ENCODE data around the gene KIDINS220. TPM values are rescaled to one million over a fixed set of nuclear protein-coding genes. Genes with fewer than 3 reads are reported as not detected.
A peak's percentile ranks its signal among the peaks of the same experiment; 100 is the strongest.

Gene KIDINS220
- total and polyA plus RNA-seq, 9 of the 15 experiments (the other 6 are each of a cell fraction or from before 2014, with no cell fraction given), result 15.2 to 48.0 (median 34.4) TPM

DNA sequence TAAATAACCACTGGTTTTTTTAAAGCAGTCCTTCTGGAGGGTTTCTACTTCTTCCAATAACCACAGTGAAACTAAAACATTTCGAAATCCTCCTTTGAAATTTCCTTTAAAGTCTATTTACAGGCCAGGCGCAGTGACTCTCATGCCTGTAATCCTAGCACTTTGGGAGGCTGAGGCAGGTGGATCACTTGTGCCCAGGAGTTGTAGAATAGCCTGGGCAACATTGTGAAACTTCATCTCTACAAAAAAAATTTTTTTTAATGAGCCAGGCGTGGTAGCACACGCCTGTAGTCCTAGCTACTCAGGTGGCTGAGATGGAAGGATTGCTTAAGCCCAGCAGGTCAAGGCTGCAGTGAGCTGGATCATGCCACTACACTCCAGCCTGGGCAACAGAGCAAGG lies 15.2 kb downstream of the KIDINS220 start (continued):
- TF ChIP-seq, protein P1, sequence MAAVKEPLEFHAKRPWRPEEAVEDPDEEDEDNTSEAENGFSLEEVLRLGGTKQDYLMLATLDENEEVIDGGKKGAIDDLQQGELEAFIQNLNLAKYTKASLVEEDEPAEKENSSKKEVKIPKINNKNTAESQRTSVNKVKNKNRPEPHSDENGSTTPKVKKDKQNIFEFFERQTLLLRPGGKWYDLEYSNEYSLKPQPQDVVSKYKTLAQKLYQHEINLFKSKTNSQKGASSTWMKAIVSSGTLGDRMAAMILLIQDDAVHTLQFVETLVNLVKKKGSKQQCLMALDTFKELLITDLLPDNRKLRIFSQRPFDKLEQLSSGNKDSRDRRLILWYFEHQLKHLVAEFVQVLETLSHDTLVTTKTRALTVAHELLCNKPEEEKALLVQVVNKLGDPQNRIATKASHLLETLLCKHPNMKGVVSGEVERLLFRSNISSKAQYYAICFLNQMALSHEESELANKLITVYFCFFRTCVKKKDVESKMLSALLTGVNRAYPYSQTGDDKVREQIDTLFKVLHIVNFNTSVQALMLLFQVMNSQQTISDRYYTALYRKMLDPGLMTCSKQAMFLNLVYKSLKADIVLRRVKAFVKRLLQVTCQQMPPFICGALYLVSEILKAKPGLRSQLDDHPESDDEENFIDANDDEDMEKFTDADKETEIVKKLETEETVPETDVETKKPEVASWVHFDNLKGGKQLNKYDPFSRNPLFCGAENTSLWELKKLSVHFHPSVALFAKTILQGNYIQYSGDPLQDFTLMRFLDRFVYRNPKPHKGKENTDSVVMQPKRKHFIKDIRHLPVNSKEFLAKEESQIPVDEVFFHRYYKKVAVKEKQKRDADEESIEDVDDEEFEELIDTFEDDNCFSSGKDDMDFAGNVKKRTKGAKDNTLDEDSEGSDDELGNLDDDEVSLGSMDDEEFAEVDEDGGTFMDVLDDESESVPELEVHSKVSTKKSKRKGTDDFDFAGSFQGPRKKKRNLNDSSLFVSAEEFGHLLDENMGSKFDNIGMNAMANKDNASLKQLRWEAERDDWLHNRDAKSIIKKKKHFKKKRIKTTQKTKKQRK (IDR thresholded peaks at IDR 0.05; ENCODE audit: borderline replicate concordance, low read depth, low read length), result no peak
- TF ChIP-seq STAT5B (CRISPR knock-in tag; IDR thresholded peaks at IDR 0.05), result no peak
- TF ChIP-seq POLR3A (IDR thresholded peaks at IDR 0.05; ENCODE audit: borderline replicate concordance, extremely low read depth, insufficient read depth, insufficient read length), result no peak
- TF ChIP-seq MCM2 (IDR thresholded peaks at IDR 0.05; ENCODE audit: low read depth), result no peak
- no peak for TF ChIP-seq ZNF197 (CRISPR knock-in tag; IDR thresholded peaks at IDR 0.05; ENCODE audit: low read depth)

DNA sequence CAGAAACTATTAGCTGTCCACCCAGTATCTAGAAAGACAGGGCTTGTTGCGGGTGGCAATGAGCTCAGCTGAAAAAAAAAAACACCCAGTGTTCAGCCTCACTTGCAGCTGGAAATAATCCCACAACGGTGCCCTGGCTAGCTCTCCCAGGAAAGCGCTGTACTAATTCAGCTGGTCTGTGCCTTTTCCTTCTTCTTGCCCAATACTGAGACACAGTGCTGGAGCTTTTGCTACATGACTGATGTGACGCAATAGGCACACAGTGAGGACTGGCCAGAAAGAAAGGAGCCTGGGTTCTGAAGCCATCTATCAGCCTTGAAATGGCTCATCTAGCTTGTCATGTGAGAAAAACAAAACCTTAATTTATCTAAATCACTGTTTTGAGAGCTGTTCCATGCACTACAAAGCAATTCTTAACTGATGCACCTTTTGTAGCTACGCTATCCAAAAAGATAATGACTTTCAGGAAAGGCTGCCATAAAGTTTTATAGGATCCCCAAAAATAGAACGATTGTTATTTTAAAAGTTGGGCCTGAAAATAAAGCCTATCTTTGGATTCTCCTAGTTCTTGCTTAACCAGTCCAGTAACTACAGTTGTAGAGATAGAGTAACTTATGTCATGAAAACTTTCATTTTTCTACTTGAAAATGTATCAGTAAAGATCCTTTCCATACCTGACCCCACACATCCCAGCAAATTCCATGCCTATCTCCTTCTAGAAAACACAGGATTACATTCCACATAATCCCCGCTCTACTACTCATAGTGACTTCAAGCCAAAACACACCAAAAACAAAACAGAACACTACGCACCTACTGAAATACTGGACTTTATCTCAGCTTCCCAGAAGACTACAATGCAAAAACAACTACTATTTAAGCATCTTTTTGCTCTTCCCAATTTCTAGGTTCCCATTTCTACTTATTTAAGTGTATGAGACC lies 15.9 kb downstream of the KIDINS220 start:
- CTCF ChIA-PET (ENCODE audit: low intra/inter-chr PET ratio), result no interaction called here
- ATAC-seq (peak; percentile 65), FAIRE-seq (no peak), DNase-seq (ENCODE audit: extremely low read depth in 1 of 4, low spot score in 3 of 4) (no peak)
- Histone ChIP-seq H3K9me1 (ENCODE audit: control insufficient read depth, insufficient read depth, low read length) (no peaks in the 10 kb centered on the region), H4K20me1 (replicated peaks; ENCODE audit: control insufficient read depth, insufficient read depth, low read length) (no peaks in the 10 kb centered on the region), H3K27me3 (ENCODE audit: control insufficient read depth in 2 of 2, insufficient read depth in 2 of 2, low read length in 2 of 2) (no peaks in the 10 kb centered on the region), H3K9ac (ENCODE audit: insufficient read depth in 1 of 2, low read depth in 2 of 2, low read length in 2 of 2) (no peak overlapping the region), H3K4me2 (ENCODE audit: insufficient read depth, low read length) (no peak overlapping the region), H3K79me2 (ENCODE audit: control insufficient read depth, insufficient read depth, low read length) (no peaks in the 10 kb centered on the region), H2AFZ (ENCODE audit: low read depth, low read length) (no peak overlapping the region), H3K27ac (ENCODE audit: extremely low read depth, low read depth, low read length) (no peak overlapping the region), H3K4me1 (replicated peaks in 1 of 2; ENCODE audit: control insufficient read depth in 2 of 2, insufficient read depth in 2 of 2, low read length in 2 of 2) (no peaks in the 10 kb centered on the region), H3K36me3 (ENCODE audit: control insufficient read depth, insufficient read depth, low read length) (peaks cover 36% of the 10 kb centered on the region; the same call in 2 of the 3 replicates), H3K9me3 (replicated peaks; ENCODE audit: control insufficient read depth, insufficient read depth, low read depth, low read length) (no peaks in the 10 kb centered on the region), H3K4me3 (no peak overlapping the region)
- BruUV-seq (replicated peaks), result no TSS peak
- POLR2A ChIA-PET, result interaction anchor here (0.6 to 1.3 kb wide), 5 partner anchors 13 to 603 kb away, joined by 3 to 5 read pairs (median 3); no protein-coding TSS in a partner anchor
- in situ Hi-C loops (cut with MboI) (no loop called here), intact Hi-C loops (cut with micrococcal nuclease) (no loop called here)
- WGBS (ENCODE audit: insufficient coverage, low coverage, missing lambda C conversion rate), result 72% methylated on average over 8 of the region's 8 CpGs
- no peak for TF ChIP-seq NONO (IDR thresholded peaks at IDR 0.05; ENCODE audit: low read depth in 2 of 2, low read length in 1 of 2)
- TF ChIP-seq, protein P2, sequence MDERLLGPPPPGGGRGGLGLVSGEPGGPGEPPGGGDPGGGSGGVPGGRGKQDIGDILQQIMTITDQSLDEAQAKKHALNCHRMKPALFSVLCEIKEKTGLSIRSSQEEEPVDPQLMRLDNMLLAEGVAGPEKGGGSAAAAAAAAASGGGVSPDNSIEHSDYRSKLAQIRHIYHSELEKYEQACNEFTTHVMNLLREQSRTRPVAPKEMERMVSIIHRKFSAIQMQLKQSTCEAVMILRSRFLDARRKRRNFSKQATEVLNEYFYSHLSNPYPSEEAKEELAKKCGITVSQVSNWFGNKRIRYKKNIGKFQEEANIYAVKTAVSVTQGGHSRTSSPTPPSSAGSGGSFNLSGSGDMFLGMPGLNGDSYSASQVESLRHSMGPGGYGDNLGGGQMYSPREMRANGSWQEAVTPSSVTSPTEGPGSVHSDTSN (CRISPR knock-in tag; IDR thresholded peaks at IDR 0.05; ENCODE audit: low read depth), result no peak
- TF ChIP-seq, protein P2 (tag; conservative IDR thresholded peaks at IDR 0.05; ENCODE audit: low read depth), result peak; percentile 53; the same call in 1 of the 2 replicates
- TF ChIP-seq, protein P3, sequence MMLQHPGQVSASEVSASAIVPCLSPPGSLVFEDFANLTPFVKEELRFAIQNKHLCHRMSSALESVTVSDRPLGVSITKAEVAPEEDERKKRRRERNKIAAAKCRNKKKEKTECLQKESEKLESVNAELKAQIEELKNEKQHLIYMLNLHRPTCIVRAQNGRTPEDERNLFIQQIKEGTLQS (IDR thresholded peaks at IDR 0.05), result peak; percentile 42; the same call in 1 of the 2 replicates
- TF ChIP-seq, protein P3 (CRISPR knock-in tag; conservative IDR thresholded peaks at IDR 0.05), result no peak

All from K562 (cell line).